ENCODE results near the gene LRP1B.

GRCh38 chr2:142076317-142076716, 54.5 kb downstream of the LRP1B start:
- TF ChIP-seq YY1 (IDR thresholded peaks at IDR 0.05; ENCODE audit: low read depth) (no peak), EP300 (IDR thresholded peaks at IDR 0.05; ENCODE audit: borderline replicate concordance) (no peak), CREB1 (IDR thresholded peaks at IDR 0.05; ENCODE audit: low read depth) (no peak), USF1 (IDR thresholded peaks at IDR 0.05) (no peak), MAX (IDR thresholded peaks at IDR 0.05) (no peak), NFIC (IDR thresholded peaks at IDR 0.05) (no peak), RAD21 (IDR thresholded peaks at IDR 0.05; ENCODE audit: low read depth) (no peak), TAF1 (IDR thresholded peaks at IDR 0.05; ENCODE audit: low read depth) (no peak), FOXM1 (IDR thresholded peaks at IDR 0.05; ENCODE audit: borderline replicate concordance, low read depth) (no peak), ZBTB7A (IDR thresholded peaks at IDR 0.05; ENCODE audit: low read depth) (no peak), EGR1 (IDR thresholded peaks at IDR 0.05) (no peak), TEAD4 (IDR thresholded peaks at IDR 0.05) (no peak), CEBPB (IDR thresholded peaks at IDR 0.05) (no peak)
- TF ChIP-seq, protein P1, sequence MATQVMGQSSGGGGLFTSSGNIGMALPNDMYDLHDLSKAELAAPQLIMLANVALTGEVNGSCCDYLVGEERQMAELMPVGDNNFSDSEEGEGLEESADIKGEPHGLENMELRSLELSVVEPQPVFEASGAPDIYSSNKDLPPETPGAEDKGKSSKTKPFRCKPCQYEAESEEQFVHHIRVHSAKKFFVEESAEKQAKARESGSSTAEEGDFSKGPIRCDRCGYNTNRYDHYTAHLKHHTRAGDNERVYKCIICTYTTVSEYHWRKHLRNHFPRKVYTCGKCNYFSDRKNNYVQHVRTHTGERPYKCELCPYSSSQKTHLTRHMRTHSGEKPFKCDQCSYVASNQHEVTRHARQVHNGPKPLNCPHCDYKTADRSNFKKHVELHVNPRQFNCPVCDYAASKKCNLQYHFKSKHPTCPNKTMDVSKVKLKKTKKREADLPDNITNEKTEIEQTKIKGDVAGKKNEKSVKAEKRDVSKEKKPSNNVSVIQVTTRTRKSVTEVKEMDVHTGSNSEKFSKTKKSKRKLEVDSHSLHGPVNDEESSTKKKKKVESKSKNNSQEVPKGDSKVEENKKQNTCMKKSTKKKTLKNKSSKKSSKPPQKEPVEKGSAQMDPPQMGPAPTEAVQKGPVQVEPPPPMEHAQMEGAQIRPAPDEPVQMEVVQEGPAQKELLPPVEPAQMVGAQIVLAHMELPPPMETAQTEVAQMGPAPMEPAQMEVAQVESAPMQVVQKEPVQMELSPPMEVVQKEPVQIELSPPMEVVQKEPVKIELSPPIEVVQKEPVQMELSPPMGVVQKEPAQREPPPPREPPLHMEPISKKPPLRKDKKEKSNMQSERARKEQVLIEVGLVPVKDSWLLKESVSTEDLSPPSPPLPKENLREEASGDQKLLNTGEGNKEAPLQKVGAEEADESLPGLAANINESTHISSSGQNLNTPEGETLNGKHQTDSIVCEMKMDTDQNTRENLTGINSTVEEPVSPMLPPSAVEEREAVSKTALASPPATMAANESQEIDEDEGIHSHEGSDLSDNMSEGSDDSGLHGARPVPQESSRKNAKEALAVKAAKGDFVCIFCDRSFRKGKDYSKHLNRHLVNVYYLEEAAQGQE (IDR thresholded peaks at IDR 0.05; ENCODE audit: low read depth) = no peak

Measured in Ishikawa (cell line).